G401 (cell line): ENCODE measurements around the gene RIGI. TPM values are rescaled to one million over a fixed set of nuclear protein-coding genes. Genes with fewer than 3 reads are reported as not detected.

Experiments
- total RNA-seq: library from RNA; depleted of rRNA; stranded (reverse); fragments of >200 nt; shearing (Covaris generic); gene quantifications from 2 replicates; pipeline ENCODE4 v1.2.3, GENCODE V29; 2014; rRNA removed

The RIGI gene
- total RNA-seq, 1 experiment from 2014 or later = 4.0 TPM

Other genes with a start within 250 kb of the RIGI start
- 43.1 and 56.8 TPM in 2 replicates for gene ACO1, start 141.6 kb downstream of the RIGI start, total RNA-seq
- 7.7 and 10.9 TPM in 2 replicates for gene SMIM27, start 26.1 kb upstream of the RIGI start, total RNA-seq
- gene TOPORS, start 26.4 kb upstream of the RIGI start, total RNA-seq = 16.7 and 19.6 TPM in 2 replicates
- 124 and 133 TPM in 2 replicates for gene NDUFB6, start 47.0 kb upstream of the RIGI start, total RNA-seq
- under 0.01 and 0.03 TPM in 2 replicates for gene TAF1L, start 109.5 kb upstream of the RIGI start, total RNA-seq